Brain microvascular endothelial cell (primary cell): ENCODE results near the gene TFAP2D.

Source experiments
- DNase-seq: peaks from one replicate; pipeline ENCODE4 v3.0.0-alpha.2; 2020
- H3K27ac ChIP-seq: fragments of 250-450 bp; sonication (Bioruptor Pico); 2 replicates; pipeline ENCODE4 v1.5.1; 2020; ENCODE audit warnings: mild to moderate bottlenecking, moderate library complexity
- H3K27me3 ChIP-seq: fragments of 250-450 bp; sonication (Bioruptor Pico); replicated peaks from 2 replicates; pipeline ENCODE4 v1.5.1; 2020; ENCODE audit warnings: mild to moderate bottlenecking
- H3K36me3 ChIP-seq: fragments of 250-450 bp; sonication (Bioruptor Pico); replicated peaks from 2 replicates; pipeline ENCODE4 v1.5.1; 2020; ENCODE audit warnings: mild to moderate bottlenecking
- H3K4me3 ChIP-seq: 2 replicates; pipeline ENCODE4 v1.5.1; 2011; ENCODE audit warnings: low read depth, mild to moderate bottlenecking, control low read depth, low read length, moderate library complexity
- CTCF ChIP-seq: IDR thresholded peaks from 2 replicates; pipeline ENCODE4 v1.5.1; 2011; ENCODE audit warnings: low read depth, mild to moderate bottlenecking, moderate library complexity, low read length, control low read depth, inconsistent platforms; ENCODE audit errors: missing control alignments
- in situ Hi-C: cut with HindIII; loops from 2 replicates; pipeline ENCODE4 v1.10.0; 2017; ENCODE audit warnings: low sequenced_read_pairs, low pct_ligation_motif_present

Gene TFAP2D

GRCh38 chr6:50691814-50692495 lies 21.4 kb upstream of the TFAP2D start:
- in situ Hi-C loops: no loop called here
- no peak for TF ChIP-seq CTCF
- H3K27me3 ChIP-seq: no peaks in the 10 kb centered on the region
- DNase-seq: no peak
- no peak overlapping the region for H3K4me3 ChIP-seq
- H3K36me3 ChIP-seq: no peaks in the 10 kb centered on the region
- H3K27ac ChIP-seq: no peak overlapping the region

GRCh38 chr6:50698546-50698945 lies 14.8 kb upstream of the TFAP2D start:
- Histone ChIP-seq H3K4me3 (no peak overlapping the region), H3K36me3 (no peaks in the 10 kb centered on the region), H3K27ac (no peak overlapping the region), H3K27me3 (no peaks in the 10 kb centered on the region)
- no peak for TF ChIP-seq CTCF
- in situ Hi-C loops: no loop called here
- no peak for DNase-seq

DNA sequence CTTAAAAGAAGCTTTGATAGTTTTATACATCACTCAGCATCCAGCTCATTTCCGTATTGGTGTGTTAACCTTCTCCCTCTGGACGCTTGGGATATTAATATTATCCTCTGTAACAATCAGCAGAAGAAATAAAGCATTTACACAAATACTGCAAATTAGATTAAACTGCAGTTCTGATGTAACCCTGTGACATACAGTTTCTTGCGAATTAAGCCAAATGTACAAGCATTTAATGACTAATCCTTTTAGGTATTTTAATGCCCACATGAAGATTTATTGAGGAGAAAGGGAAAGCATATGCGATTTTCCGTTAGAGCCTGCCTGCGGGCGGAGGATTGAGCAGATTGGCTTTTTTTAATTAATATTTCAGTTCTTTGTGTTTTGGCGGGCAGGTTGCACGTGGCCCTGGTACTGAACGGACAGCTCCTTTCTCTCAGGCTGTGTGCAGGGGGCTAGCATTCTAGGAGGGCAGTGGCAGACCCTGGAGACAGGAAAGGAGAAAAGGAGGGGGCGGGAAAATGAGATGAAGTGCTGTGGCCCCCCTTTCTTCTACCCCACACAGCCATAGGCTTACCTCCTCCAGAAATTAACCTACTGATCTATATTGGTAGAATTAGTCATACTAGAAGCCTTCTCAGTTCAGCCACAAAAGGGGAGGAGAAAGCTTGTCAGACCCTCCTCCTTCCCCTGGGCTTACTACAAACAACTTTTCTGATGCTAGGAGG lies 14.1 kb upstream of the TFAP2D start:
- Histone ChIP-seq H3K27ac (no peak overlapping the region), H3K27me3 (no peaks in the 10 kb centered on the region), H3K36me3 (no peaks in the 10 kb centered on the region), H3K4me3 (no peak overlapping the region)
- in situ Hi-C loops: no loop called here
- TF ChIP-seq CTCF: no peak
- no peak for DNase-seq

DNA sequence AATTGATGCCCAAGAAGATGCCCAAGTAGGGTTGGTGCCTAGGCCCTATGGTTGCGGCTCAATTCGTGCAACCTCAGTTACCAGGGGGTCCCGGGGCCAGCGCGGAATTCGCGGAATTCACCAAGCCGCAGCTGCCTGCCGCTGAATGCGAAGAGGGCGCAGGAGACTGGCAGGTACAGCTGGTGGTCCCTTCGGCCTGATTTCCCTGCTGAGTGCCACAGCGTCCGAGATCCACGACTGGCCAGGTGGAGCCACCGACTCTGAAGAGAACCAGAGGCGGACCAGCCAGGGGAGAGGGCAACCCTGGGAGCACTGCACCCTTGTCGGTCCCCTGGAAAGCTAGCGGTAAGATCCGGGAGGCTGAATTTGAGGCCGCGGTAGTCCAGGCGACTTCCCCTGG lies 6.8 kb upstream of the TFAP2D start:
- Histone ChIP-seq H3K4me3 (no peak overlapping the region), H3K27me3 (peaks cover 3% of the 10 kb centered on the region), H3K36me3 (no peaks in the 10 kb centered on the region), H3K27ac (no peak overlapping the region)
- in situ Hi-C loops: no loop called here
- no peak for TF ChIP-seq CTCF
- no peak for DNase-seq

- peaks cover 3% of the 10 kb centered on the region for H3K27me3 ChIP-seq
- no peaks in the 10 kb centered on the region for H3K36me3 ChIP-seq
- TF ChIP-seq CTCF: no peak
- DNase-seq: no peak
- in situ Hi-C loops: no loop called here
- no peak overlapping the region for H3K4me3 ChIP-seq
- no peak overlapping the region for H3K27ac ChIP-seq
Observed at GRCh38 chr6:50707191-50707590, 6.1 kb upstream of the TFAP2D start.
